T-helper 22 cell (primary cell): ENCODE results near the gene CDK17.
A peak's percentile ranks its signal among the peaks of the same experiment; 100 is the strongest.

Experiments used
- DNase-seq: peaks from one replicate; pipeline ENCODE4 v3.0.0-alpha.2; 2020; ENCODE audit warnings: low read depth

CDK17 gene

DNA sequence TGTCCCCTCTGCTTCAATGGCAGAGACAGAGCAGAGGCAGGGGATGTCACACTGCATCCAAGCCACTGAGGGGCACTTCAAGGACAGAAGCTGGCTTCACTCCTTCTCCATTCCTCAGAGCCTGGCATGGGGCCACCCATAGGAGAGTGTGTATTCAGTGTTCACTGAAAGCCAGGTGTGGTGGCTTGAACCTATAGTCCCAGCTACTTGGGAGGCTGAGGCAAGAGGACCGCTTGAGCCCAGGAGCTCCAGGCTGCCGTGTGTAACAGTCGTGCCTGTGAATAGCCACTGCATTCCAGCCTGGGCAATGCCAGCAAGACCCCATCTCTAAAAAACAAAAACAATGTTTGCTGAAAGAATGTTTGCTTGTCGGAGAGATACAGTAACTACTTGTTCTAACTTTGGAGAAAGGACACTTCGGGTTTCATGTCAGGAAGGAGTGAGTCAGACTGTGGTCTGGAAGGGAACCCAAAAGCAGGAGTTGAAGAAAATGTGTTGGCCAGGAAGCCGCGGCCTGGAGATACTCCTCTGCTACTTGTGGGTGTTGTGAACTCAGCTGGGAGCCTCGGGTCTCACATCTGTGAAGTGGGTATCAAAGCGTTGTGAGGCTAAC is 162.7 kb downstream of the CDK17 start:
- DNase-seq = peak; percentile 66

DNA sequence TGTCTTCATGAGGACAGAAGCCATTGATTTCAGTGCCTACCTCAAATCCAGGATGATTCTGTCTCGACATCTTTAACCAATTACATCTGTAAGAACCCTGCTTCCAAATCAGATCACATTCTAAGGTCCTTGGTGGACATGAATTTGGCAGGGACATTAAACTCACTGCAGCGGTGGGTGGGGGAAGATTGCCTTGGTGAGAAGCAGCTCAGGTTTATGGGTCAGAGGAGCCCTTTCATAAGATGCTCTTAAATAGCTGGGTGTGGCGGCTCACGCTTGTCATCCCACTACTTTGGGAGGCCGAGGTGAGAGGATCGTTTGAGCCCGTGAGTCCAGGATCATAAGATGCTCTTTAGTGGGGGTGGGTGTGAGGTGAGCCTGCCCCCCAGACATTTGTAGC is 163.2 kb downstream of the CDK17 start:
- no peak for DNase-seq

DNA sequence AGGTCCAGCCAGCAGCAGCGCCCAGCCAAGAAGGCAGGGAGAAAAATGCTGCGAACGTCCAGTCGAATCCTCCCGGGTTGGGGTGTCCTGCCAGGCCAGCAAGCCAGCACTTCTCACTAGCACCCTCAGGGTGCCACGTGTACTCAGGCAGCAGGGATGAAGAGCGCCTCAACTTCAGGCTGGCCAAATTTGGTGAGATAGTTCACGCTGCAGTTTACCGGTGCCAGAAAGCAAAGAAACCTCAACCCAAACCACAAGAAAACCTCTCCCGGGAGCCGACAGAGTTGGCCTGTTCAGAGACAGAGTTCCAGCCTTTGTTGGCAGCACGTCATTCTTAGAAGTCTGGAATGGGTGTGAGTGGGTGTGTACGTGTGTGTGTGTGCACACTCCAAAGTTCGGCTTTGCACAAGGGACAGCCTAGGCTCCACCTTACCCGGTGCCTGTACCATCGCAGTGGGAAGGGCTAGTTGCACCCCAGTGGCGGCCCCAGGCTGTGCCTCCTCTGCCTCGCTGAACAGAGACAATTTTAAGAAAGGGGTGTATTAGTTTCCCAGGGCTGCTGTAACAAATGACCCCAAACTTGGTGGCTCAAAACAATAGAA is 163.9 kb downstream of the CDK17 start:
- DNase-seq = peak; percentile 39

DNA sequence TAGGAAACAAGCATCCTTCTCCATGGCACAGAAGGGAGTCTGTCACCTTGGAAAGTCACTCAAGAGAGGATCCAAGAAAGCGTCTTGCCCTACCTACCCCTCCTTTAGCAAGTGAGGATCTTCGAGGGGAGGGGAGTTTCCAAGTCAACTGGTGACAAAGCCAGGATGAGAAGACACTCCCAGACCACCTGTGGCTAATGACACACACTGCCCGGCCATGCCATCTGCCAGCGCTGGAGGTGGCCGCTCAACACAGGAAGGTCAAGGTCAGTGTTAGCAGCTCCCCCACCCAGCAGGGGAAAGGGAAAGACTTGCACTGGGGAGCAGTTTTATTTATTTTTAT is 164.8 kb downstream of the CDK17 start:
- no peak for DNase-seq

DNA sequence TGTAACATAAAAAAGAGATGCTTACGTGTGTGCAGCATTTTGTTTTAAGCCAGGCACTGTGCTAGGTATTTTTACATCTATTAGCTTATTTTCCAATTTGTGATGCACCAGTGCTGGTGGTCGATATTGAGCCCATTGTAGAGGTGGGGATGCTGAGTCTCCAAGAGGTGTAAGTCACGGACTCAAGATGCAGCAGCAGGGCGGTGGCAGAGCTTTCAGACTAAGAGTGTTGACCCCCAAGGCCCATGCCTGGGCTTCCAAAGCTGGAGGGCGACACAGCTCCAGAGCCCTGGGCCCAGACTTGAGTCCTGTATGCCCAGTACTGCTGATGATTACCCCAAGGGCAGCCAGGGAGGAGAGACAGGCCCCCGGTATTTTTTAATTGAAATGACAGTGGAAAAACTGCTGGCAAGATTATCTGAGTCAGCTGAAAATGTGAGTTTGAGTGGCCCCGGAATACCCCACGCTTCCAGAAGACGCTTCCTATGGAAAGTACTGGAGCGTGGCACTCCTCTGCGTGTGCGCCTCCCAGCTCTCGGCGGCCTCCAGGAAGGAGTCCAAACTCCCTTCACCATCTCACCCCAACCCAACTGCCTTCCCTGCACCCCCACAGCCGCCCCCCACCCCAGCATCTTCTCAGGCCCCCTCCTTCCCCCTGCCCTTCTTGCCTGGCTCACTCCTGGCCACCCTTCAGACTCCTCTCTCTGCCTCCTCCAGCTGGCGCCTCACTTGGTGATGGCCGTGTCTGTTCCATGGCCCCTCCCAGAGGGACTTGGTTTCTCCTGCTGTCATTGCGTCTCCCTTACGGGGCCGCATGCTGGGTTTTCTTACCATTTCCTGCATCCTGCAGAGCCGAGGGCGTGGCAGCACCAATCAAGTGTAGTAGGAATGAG is 165.4 kb downstream of the CDK17 start:
- no peak for DNase-seq

DNA sequence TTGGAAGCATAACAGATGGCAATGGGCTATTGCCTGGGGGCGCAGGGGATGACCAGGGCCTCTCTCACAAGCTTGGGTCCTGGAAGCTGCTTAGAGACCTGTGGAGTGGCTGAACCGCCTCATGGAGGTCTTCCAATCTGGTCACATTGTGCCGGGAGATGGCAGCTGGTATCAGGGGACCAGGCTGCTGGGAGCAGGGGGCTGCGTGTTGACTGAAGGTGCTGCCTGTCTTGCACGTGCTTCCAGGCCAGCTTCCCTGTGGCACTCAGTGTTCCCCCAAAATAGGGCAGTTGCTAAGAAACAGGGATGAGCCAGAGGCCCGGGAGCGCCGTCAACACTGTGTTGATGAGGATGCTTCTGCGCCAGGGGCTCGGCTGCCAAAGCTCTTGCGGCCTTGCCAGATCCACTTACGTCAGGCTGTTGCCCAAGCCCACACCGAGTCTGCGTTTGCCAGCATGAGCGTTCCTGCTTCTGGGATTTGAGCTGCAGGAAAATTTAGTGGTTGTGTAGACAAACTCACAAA is 166.2 kb downstream of the CDK17 start:
- DNase-seq = no peak

DNA sequence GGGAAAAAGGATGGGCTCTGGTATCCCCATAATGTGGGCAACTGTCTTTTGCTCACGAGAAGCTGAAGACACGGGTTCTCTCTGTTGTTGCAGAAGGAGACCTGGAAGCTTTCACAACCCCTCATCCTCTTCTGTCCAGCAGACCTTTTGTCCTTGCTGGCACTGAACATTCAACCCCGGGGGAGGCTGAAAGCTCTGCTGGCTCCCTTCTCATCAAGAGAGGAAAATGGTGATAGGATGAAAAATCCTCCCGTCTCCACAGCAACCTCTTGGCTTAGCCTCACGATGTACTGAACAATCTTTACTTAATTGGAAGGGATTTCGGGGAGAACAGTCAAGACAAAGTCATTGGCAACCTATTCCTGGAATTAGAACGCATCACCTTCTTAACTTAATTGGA is 167.1 kb downstream of the CDK17 start:
- no peak for DNase-seq

DNA sequence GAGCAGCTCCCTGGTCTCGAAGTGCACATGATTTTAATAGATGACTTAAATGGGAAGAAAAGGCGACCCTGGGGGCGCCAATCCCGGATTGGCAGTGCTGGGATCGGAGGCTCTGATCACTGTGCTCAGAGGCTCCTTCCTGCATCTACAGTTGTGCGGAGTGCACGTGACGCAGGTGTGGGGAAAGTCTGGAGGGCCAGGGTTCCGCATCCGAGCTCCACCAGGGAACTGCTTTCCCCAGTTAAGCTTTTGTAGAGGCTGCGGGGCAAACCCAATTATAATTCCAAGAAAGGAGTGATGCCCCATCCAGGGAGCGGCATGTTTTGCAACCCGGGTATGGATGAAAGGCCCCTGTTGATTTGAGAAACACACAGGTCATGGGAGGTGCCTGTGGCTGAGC is 169.6 kb downstream of the CDK17 start:
- no peak for DNase-seq

DNA sequence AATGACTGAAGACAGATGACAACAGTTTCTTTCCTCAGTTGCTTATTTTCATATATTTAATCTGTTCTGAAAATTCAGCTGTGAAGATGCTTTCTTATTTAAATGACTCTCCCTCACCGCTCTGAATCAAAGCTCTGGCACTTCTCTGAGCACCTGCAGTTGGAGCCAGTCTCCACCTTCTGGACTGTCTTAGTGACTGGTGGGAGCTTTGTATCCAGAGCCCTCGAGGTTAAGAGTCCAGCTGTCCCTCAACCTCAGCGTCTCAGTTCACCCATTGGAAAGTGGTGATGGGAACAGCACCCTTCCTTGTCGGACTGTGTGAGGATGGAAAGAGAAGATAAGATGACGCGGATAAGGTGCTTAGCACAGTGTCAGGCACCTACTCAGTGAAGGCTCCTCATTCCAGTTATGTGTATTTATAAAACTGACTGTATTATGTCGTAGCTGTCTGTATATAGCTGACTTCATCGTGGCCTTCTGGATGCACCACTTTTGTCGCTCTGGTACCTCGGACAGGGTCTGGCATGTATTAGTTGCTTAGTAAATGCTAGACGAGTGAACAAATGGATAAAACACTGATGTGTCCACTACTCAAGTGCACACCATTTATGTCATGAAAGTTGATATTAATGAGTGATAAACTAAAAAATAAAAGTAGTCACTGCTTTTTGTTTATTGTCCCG is 171.5 kb downstream of the CDK17 start:
- DNase-seq = no peak
